HCEC 1CT (cell line): ENCODE measurements around the gene COMTD1.
"Not testable (repeated sequence)": the region's sequence is repeated elsewhere in the genome, so short reads cannot be mapped to it uniquely, and the experiment has no call there.

Source experiments
- DNase-seq: peaks from one replicate; pipeline ENCODE4 v3.0.0-alpha.2; 2017

The COMTD1 gene

DNA sequence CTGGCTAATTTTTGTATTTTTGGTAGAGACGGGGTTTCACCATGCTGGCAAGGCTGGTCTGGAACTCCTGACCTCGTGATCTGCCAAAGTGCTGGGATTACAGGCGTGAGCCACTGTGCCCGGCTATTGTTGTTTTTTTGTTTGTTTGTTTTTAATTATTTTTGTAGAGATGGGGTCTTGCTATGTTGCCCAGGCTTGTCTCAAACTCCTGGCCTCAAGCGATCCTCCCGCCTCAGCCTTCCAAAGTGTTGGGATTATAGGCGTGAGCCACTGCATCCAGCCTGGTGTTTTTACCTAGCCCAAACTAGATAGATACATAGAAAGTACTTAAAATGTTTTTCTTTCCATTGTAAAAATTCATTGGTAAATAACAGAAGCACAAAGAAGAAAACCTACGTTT, 14.3 kb downstream of the COMTD1 start:
- not testable (repeated sequence) for DNase-seq

DNA sequence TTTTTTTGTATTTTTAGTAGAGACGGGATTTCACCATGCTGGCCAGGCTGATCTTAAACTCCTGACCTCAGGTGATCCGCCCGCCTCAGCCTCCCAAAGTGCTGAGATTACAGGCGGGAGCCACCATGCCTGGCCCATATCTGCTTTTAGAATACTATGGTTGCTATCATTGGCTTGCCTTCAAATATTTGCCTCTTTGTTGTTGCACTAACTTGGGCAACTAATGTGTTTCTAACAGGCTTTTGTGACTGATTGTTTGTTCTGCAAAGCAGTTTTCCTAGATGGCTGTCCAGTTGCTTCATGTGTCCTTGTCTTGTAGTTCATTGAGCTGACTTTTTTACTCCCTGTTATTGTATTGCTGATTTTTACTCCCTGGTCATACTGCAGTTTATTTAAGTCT, 15.5 kb downstream of the COMTD1 start:
- no peak for DNase-seq

DNA sequence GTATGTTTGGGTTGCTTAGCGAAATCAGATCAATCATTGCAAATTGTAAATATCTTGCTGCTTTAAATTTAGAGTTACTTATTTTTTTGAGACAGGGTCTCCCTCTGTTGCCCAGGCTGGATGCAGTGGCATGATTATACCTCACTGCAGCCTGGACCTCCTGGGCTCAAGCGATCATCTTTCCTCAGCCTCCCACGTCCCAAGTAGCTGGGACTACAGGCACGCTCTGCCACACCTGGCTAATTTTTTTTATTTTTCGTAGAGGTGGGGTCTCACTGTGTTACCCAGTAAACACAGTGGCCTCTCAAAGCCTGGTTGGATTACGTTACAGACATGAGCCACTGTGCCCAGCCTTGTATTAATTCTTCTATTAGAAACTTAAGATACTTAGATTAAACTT, 23.4 kb downstream of the COMTD1 start:
- DNase-seq = no peak

DNA sequence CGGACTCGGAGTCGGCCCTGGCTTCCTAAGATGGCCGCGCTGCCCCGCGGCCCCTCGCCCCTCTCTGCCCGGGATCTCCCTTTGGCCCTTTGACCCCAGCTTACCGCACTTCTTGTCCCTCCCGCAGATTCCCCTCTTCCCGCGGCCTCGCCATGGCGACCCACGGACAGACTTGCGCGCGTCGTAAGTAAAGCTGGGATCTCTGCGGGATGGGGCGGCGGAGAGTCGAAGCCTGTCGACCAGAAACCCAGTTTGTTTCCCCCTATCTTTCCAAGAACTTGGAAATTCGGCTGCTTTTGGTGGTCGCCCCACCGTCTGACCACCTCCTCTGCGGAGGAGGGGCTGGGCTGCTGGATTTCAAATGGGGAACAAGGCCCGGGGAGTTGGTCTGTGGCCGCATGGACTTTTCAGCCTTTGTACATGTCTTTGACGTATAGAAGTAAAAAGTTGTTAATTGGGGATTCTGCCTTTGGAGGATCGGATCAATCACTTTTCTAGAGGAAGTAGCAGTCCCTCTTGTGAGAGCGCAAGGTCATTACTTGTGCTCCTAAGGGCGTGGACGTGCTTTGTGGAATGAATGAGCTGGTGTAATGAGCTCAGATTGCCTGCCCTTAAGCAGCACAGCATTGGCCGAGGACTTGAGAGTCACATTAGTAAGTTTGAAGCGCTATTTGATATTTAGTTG, 24.6 kb downstream of the COMTD1 start:
- DNase-seq = peak; percentile 64

DNA sequence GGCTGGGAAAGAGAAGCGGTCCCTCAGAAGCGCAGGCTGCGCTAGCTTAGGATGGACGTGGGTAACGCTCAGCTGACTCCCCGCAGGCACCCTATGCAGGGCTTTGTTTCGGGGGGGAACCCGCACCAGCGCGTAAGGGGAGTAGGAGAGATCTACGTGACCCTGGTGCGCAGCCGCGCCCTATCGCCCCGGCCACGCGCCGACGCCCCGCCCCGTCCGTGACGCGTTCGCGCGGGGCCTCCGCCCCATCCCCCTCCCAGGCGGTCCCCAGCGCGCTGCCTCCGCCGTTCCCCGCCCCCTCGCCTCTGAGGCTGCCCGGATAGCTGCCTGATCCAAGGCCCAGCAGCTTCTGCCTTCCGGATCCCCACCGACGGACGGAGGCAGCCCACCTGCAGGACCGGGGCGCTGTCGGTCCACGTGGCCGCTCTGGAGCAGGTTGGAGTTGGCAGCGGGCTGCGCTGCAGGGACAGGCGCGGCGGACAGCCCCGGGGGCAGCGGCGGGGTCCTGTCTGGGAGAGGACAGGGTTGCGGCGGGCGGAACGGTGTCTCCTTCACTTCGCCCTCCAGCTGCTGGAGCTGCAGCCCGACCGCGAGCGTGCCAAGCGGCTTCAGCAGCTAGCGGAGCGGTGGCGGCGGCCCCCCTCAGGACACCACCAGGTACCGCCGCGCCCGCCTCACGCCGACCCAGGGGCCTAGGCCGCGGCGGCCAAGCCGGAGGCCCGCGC, 25.3 kb downstream of the COMTD1 start, which contains the start of gene VDAC2:
Gene VDAC2, plus strand, starts transcription at position 515 of the 725 bp plus-strand sequence. CDS start 363 bp downstream, outside the sequence.
- DNase-seq = peak; percentile 84

DNA sequence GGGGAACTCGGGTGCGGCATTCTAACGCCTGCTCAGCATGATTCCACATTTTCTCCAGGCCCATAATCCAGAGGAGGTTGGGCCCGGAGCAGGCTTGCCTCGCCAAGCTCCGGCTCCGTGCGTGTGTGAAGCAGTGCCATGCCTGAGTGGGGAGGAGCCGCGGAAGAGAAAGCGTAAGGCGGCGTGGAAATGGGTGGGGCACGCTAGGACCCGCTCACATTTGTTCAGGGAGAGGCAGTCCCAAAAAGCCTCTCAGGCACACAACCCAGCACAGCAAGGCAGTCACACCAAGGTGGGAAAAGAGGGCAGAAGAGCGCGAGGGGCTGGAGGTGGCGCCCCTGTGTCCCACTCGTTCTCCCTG, 25.9 kb downstream of the COMTD1 start:
- peak; percentile 73 for DNase-seq

DNA sequence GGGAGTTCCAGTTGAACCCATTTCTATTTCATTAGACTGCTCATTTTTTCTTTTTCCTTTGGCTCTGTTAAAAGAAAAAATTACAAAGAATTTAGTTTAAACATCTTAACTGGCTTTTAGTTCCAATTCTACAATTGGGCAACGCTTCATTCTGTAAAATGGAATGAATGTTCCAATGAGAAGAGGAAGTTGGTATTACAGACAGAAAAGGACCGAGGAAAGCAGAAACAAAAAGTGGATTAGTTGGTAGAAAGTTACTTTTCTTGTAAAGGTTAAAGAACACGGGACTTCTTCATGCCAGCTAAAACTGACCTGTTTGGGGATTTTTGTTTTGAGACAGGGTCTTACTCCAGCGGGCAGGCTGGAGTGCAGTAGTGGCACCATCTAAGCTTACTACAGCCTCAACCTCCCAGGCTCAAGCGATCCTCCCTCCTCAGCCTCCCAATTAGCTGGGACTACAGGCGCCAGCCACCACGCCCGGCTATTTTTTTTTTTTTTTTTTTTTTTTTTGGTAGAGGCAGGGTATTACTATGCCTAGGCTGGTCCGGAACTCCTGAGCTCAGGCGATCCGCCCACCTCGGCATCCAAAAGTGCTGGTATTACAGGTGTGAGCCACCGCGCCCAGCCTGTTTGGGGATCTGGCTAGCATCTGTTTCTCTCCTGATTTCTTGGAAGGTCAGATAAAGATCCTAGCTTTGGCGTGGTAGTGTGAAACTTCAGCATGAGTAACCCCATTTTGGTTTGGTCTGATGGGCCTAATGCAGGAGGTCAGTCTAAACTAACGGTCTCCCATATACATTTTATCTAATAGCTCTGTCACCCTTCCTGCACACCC, 26.5 kb downstream of the COMTD1 start:
- no peak for DNase-seq

DNA sequence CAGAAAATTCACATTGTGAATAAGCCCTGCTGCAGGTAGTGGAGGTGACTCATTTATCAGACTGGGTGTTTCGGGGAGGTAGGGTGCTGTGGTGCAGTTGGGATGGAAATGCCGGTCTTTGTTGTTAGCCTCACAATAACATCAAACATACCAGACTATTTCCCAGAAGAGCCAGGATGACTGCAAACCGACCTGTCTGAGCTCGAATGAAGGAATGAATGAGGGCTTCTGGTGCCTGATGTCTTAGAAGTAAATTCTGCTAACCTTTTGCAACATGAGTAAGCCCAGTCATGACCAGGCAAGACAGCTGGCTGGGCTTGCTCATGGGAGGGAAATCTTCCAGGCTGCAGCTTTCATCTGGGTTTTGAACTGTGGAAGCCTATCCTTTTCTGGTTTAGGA, 27.6 kb downstream of the COMTD1 start:
- peak; percentile 70 for DNase-seq

DNA sequence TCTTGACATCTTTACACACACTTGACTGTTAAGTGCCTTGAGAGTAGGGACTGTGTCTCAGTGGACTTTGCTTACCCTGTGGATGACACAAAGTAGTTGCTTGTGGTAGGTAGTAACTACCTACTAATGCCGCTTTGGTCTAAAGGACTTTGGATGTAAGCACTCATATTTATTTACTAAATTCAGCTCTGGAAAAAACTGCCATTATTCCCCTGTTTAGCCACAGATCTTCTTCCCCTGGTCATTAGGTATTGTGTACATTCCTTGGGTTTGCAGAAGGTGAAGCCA, 28.0 kb downstream of the COMTD1 start:
- no peak for DNase-seq

DNA sequence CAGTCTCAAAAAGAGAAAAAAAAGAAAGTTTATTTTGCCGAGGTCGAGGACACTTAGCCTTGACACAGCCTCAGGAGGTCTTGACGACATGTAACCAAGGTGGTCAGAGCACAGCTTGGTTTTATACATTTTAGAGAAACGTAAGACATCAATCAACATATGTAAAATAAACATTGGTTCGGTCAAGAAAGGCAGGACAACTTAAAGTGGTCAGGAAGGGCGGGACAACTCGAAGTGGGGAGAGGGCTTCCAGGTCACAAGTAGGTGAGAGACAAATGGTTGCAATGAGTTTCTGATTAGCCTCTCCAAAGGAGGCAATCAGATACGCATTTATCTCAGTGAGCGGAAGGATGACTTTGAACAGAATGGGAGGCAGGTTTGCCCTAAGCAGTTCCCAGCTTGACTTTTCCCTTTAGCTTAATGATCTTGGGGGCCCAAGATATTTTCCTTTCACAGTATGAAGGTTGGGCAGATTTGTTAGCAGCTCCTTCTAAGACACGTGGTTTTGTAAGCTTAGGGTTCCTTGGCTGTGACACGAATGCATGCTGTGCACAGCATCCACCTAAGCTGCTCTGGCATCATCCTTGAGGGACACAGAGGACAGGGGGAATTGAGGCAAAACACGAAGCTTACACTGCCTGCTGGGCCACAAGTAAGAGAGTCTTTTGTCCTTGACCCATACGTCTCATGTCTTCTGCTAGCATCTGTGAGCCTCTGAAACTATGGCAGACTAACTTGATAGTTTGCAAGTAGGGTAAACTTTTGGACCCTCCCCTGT, 28.5 kb downstream of the COMTD1 start:
- no peak for DNase-seq

DNA sequence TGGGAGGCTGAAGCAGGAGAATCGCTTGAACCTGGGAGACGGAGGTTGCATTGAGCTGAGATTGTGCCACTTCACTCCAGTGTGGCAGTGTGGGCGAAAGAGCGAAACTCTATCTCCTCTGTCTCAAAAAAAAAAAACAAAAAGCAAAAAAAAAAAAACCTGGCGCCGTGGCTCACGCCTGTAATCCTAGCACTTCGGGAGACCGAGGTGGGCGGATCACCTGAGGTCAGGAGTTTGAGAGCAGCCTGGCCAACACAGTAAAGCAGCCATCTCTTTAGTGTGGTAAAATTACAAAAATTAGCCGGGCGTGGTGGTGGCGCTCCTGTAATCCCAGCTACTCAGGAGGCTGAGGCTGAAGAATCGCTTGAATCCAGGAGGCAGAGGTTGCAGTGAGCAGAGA, 29.1 kb downstream of the COMTD1 start:
- DNase-seq = not testable (repeated sequence)

DNA sequence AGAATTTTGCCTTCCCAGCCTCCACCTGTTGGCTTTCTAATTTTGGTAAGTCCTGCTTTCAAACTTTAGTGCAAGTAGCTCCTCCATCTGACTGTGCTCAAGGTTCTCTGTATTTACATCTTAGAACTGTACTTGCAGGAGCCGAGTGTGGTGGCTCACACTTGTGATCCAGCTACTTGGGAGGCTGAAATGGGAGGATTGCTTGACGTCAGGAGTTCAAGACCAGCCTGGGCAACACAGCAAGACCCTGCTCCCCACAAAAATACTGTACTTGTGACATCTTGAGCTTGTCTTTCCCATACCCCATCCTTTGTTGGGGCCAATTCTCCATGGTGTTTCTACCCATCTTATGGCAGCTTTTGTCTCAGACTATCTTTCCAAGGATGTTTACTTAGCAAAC, 29.8 kb downstream of the COMTD1 start:
- no peak for DNase-seq

DNA sequence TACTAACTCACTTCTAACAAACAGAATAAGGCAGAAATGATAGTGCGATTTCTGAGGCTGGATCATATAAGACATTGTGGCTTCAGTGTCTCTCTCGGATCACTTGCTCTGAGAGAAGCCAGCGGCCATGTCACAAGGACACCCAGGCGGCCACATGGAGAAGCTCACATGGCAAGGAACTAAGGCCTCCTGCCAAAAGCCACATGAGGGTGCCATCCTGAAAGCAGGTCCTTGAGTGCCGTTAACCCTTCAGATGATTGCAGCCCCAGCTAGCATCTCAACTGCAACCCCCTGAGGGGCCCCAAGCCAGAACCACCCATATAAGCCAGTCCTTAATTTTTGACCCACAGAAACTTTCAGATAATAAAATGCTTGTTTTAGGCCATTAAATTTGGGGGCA, 32.0 kb downstream of the COMTD1 start:
- DNase-seq = no peak

DNA sequence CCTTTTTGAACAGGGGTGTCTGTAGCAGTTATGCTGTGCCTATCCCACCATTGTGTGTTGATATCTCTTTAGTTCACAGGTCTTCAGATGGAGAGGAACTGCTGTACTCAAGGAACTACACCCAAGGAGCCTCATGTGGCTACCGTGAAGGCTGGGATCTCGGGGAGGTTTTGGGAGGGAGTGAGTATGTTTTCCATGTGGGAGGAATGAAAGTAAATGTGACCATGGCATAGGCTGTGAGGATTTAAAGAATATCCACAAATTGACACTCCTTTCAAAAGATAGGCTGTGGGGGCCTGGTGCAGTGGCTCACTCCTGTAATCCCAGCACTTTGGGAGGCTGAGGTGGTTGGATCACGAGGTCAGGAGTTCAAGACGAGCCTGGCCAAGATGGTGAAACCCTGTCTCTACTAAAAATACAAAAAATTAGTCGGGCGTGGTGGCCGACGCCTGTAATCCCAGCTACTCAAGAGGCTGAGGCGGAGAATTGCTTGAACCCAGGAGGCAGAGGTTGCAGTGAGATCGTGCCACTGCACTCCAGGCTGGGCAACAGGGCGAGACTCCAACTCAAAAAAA, 32.6 kb downstream of the COMTD1 start:
- not testable (repeated sequence) for DNase-seq

DNA sequence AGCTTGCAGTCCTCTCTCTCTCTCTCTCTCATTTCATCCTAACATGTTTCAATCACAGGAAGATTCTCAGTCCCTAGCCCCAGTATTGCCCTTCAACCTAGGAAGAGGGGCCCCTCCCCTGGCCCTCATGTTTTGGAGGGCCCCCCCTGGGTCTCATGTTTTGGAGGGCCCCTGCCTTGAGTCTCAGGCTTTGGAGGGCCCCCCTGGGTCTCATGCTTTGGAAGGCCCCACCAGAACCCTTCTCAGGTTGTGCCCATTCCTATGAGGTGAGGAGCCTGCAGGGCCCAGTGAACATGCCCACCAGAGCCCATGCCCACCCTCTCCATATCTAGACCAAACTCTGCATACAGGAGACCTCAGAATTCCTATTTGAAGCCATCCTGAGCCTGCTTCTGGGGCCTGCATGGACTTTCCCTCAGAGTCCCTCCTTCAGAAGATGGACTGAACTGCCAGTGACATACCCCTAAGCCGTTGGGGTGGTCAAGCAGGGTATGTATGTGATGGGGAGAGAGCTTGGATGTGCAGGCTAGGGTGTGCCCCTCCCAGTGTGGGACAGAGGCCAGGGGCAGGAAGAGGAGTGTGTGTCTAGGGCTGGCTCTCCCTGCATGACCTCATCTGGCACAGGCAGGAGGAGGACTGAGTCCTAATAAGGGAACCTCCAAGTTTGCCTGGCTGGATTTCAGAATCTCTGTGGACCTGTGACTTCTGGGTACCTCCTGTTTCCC, 33.3 kb downstream of the COMTD1 start:
- DNase-seq = peak; percentile 80

DNA sequence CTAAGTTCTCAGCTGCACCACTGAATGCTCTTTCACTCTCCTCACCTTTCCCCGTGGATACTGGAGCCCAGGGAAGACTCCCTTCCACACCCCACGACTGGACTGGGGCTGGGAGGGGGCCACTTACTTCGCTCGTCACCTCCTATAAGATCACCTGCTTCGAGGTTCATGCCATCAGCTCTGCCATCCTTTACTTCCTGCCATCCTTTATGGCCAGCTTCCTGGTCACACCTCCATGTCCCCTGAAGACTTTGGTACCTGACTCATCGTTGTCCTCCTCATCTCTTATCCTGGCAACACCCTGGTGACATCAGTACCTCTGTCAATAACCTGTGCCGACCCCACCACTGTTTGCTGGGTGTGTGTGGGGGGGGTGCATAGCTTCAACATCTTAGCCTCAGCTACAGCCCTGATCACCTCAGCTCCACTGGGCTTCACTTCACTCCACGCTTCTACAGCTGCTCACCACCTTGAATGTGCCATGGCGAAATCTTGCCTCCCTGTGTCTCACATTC, 33.9 kb downstream of the COMTD1 start:
- no peak for DNase-seq

DNA sequence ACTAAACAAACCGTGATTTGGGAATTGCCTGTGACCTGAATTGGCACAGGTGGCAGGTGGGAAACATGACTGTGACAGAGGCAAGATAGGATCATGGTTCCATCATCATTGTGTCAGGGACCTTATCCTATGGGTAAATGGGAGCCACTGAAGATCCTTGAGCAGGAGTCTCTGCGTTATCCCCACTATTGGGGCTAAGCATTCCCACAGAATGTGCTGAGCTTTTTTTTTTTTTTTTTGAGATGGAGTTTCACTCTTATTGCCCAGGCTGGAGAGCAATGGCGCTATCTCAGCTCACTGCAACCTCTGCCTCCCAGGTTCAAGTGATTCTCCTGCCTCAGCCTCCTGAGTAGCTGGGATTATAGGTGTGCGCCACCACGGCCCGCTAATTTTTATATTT, 35.8 kb downstream of the COMTD1 start:
- not testable (repeated sequence) for DNase-seq

DNA sequence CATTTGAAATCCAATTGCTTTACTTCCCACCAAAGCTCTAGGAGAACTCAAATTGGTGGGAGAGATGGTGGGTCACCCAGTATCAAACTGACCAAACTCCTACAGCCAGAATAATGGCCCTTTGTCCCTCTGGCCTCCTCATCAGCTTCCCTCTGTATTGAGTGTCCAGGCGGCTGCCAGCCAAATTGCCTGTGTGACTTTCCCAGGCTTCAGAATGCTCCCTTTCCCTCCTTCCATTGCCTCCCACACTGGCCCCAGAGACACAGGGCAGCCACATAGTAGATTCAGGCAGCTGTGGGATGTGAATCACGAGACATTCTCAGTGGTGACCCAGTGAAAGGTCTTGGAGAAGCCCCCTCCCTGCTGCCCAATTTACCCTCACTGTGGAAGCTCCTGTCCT, 37.9 kb downstream of the COMTD1 start:
- no peak for DNase-seq

DNA sequence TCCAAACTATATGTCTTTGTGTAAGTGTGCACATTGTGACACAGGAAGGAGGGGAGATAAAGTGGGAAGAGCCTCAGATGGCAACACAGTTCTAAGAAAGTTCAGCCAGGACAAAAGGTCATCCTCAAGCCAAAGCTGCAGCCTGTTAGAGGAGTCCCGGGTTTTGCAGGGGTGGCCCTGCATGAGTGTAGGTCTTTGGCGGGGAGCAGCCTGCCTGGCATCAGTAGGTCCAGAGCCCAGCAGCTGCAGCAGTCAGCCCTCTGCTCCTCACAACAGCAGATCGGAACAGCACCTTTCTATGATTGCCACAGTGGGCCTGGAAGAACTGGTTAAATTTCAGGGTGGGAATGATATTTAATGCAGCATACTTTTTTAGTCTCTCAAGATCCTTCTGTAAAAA, 38.7 kb downstream of the COMTD1 start:
- no peak for DNase-seq

DNA sequence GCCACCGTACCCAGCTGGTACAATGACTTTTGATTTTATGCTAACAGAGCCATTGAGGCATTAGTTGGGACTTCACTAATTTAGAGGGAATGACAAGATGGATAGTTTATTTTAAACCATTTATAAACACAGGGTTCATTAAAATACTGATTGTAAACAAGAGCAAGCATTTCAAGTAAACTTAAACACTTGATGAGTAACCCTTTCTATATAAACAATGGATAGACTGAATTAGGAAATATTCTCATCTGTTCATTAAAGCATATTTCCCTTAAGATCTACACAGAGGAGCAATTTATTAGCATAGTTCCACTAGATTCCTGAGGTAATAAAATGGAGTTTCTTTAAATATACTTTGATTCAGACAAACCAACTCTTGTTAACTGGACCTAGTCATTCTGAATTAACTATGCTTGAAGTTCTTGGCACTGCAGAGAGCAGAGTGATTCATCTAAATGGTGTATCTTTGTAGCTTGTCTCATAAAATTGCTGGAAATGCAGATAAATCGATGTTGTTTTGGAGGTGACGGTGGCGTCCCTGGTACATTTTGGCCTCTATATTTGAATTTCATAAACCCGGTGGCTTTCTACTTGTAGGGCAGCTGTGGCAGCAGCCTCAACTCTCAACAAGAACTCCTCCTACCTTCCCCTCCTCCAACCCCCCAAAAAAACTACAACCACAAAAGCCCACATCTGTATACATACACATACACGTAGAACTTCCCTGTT, 40.6 kb downstream of the COMTD1 start:
- DNase-seq = peak; percentile 70

DNA sequence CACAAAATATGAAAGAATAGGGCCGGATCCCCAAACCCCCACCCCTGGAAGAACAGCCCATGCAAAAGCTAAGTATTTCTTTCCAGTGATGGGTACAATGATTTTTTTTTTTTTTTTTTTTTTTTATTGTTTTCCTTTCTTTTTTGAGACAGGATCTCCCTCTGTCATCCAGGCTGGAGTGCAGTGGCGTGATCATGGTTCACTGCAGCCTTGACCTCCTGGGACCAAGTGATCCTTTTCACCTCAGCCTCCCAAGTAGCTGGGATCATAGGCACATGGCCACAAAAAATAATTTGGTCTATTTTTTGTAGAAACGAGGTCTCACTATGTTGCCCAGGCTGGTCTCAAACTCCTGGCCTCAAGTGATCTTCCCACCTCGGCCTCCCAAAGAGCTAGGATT, 41.1 kb downstream of the COMTD1 start:
- DNase-seq = not testable (repeated sequence)
